Measurements from ENCODE around the gene SLC18A3. TPM values are rescaled to one million over a fixed set of nuclear protein-coding genes. Genes with fewer than 3 reads are reported as not detected.

The SLC18A3 gene
- total RNA-seq, 1 experiment from 2014 or later = not detected

GRCh38 chr10:49606981-49607535, 3.1 kb upstream of the SLC18A3 start:
- H3K36me3 ChIP-seq (ENCODE audit: low read depth, low read length) = no peaks in the 10 kb centered on the region
- ChIA-PET POLR2A (ENCODE audit: unreplicated experiment) (interaction anchor here (0.6 kb wide), 1 partner anchor 755 kb away, joined by 5 read pairs; no protein-coding TSS in a partner anchor), CTCF (interaction anchor here (1.1 kb wide), 1 partner anchor 14 kb away, joined by 3 read pairs; no protein-coding TSS in a partner anchor)
- H3K9me2 ChIP-seq (replicated peaks; ENCODE audit: low read length) = no peaks in the 10 kb centered on the region
- no peak for TF ChIP-seq EZH2phosphoT487 (IDR thresholded peaks at IDR 0.05; ENCODE audit: borderline replicate concordance, low read length)
- no peak overlapping the region for H3K4me2 ChIP-seq (ENCODE audit: low read length)
- no TSS peak for BruUV-seq (replicated peaks)
- no peak overlapping the region for H3K27ac ChIP-seq (ENCODE audit: low read length)
- H4K20me1 ChIP-seq (ENCODE audit: low read length) = 0 out of 2 replicates have a peak, but pooled peaks cover 8% of the 10 kb centered on the region
- no peak overlapping the region for H3K9ac ChIP-seq (ENCODE audit: low read length)
- peak; percentile 80 for ATAC-seq
- intact Hi-C loops (cut with micrococcal nuclease) = loop anchor here (2.0 kb wide), 1 partner anchor 156 kb away; the partner anchor contains the start of gene OGDHL
- peaks cover 58% of the 10 kb centered on the region for H3K27me3 ChIP-seq (ENCODE audit: low read length)
- no peaks in the 10 kb centered on the region for H3F3A ChIP-seq (ENCODE audit: low read length, unreplicated experiment)
- no peaks in the 10 kb centered on the region for H3K79me2 ChIP-seq (ENCODE audit: low read length)
- H3K4me3 ChIP-seq (ENCODE audit: low read length) = no peak overlapping the region
- no peaks in the 10 kb centered on the region for H3K4me1 ChIP-seq (ENCODE audit: insufficient read depth, low read length)
- no peak overlapping the region for H2AFZ ChIP-seq (ENCODE audit: low read length)
- no peaks in the 10 kb centered on the region for H3K9me3 ChIP-seq (ENCODE audit: low read length)
- DNase-seq = peak; percentile 92

- Histone ChIP-seq H3F3A (ENCODE audit: low read length, unreplicated experiment) (no peaks in the 10 kb centered on the region), H4K20me1 (ENCODE audit: low read length) (0 out of 2 replicates have a peak, but pooled peaks cover 8% of the 10 kb centered on the region), H3K27me3 (ENCODE audit: low read length) (peaks cover 68% of the 10 kb centered on the region), H3K27ac (ENCODE audit: low read length) (no peak overlapping the region), H3K36me3 (ENCODE audit: low read depth, low read length) (no peaks in the 10 kb centered on the region), H3K9me3 (ENCODE audit: low read length) (no peaks in the 10 kb centered on the region), H3K4me1 (ENCODE audit: insufficient read depth, low read length) (no peaks in the 10 kb centered on the region), H3K9me2 (replicated peaks; ENCODE audit: low read length) (no peaks in the 10 kb centered on the region), H3K4me3 (ENCODE audit: low read length) (no peak overlapping the region), H3K9ac (ENCODE audit: low read length) (no peak overlapping the region), H3K4me2 (ENCODE audit: low read length) (no peak overlapping the region), H3K79me2 (ENCODE audit: low read length) (no peaks in the 10 kb centered on the region), H2AFZ (ENCODE audit: low read length) (no peak overlapping the region)
- ChIA-PET CTCF (no interaction called here), POLR2A (ENCODE audit: unreplicated experiment) (no interaction called here)
- DNase-seq = no peak
- BruUV-seq (replicated peaks) = no TSS peak
- TF ChIP-seq CTCF (conservative IDR thresholded peaks at IDR 0.05; ENCODE audit: low read depth, low read length) (no peak), EZH2phosphoT487 (IDR thresholded peaks at IDR 0.05; ENCODE audit: borderline replicate concordance, low read length) (no peak), EZH2 (IDR thresholded peaks at IDR 0.05; ENCODE audit: low read length, unreplicated experiment) (no peak)
- no peak for ATAC-seq
- intact Hi-C loops (cut with micrococcal nuclease) = no loop called here
Measured at GRCh38 chr10:49608166-49609005, 1.7 kb upstream of the SLC18A3 start.

GRCh38 chr10:49609006-49609282, 1.2 kb upstream of the SLC18A3 start:
- no peaks in the 10 kb centered on the region for H3K9me3 ChIP-seq (ENCODE audit: low read length)
- ATAC-seq = no peak
- H2AFZ ChIP-seq (ENCODE audit: low read length) = no peak overlapping the region
- H4K20me1 ChIP-seq (ENCODE audit: low read length) = 0 out of 2 replicates have a peak, but pooled peaks cover 8% of the 10 kb centered on the region
- H3K27ac ChIP-seq (ENCODE audit: low read length) = no peak overlapping the region
- no peaks in the 10 kb centered on the region for H3F3A ChIP-seq (ENCODE audit: low read length, unreplicated experiment)
- intact Hi-C loops (cut with micrococcal nuclease) = no loop called here
- no peaks in the 10 kb centered on the region for H3K9me2 ChIP-seq (replicated peaks; ENCODE audit: low read length)
- CTCF ChIA-PET = no interaction called here
- TF ChIP-seq EZH2 (IDR thresholded peaks at IDR 0.05; ENCODE audit: low read length, unreplicated experiment) (no peak), EZH2phosphoT487 (IDR thresholded peaks at IDR 0.05; ENCODE audit: borderline replicate concordance, low read length) (no peak), CTCF (conservative IDR thresholded peaks at IDR 0.05; ENCODE audit: low read depth, low read length) (no peak)
- H3K4me3 ChIP-seq (ENCODE audit: low read length) = no peak overlapping the region
- H3K36me3 ChIP-seq (ENCODE audit: low read depth, low read length) = no peaks in the 10 kb centered on the region
- no peak for DNase-seq
- no TSS peak for BruUV-seq (replicated peaks)
- H3K4me1 ChIP-seq (ENCODE audit: insufficient read depth, low read length) = no peaks in the 10 kb centered on the region
- peaks cover 70% of the 10 kb centered on the region for H3K27me3 ChIP-seq (ENCODE audit: low read length)
- no peak overlapping the region for H3K4me2 ChIP-seq (ENCODE audit: low read length)
- H3K79me2 ChIP-seq (ENCODE audit: low read length) = no peaks in the 10 kb centered on the region
- H3K9ac ChIP-seq (ENCODE audit: low read length) = no peak overlapping the region
- POLR2A ChIA-PET (ENCODE audit: unreplicated experiment) = no interaction called here

Data from PC-3 (cell line).